T-helper 1 cell treated with Interleukin-12 subunit alpha and Interleukin-12 subunit beta and Interleukin-4 antibody, amounts not matched to agents 30 ng/mL and 1 ng/mL, for 36 hours (primary cell): ENCODE data around the gene KRAS. TPM values are rescaled to one million over a fixed set of nuclear protein-coding genes. Genes with fewer than 3 reads are reported as not detected.

Experiments used
- intact Hi-C: fragments of 100-400 bp; cut with micrococcal nuclease; formaldehyde crosslinking; loops from one replicate; pipeline ENCODE4 v1.15.1; 2024
- total RNA-seq: library from RNA; stranded (reverse); gene quantifications from 2 replicates; pipeline ENCODE4 v1.2.3, GENCODE V29; 2022

KRAS gene
- total RNA-seq, 1 donor from 2014 or later = 43.0 TPM

GRCh38 chr12:25197608-25198007 is 53.1 kb downstream of the KRAS start:
- intact Hi-C loops = loop anchor here (5.0 kb wide), 4 partner anchors 125 to 1635 kb away; partner anchors contain the start of gene ITPR2

GRCh38 chr12:25195056-25195971 is 55.4 kb downstream of the KRAS start, which contains the start of the genes DNAI7 and ETFRF1:
TSS of gene DNAI7 (minus strand) at chr12:25195160. CDS start at chr12:25195078, 82 bp downstream.
TSS of gene ETFRF1 (plus strand) at chr12:25195237. CDS start at chr12:25203957, 8,720 bp downstream.
- intact Hi-C loops = loop anchor here (1.0 to 5.0 kb wide), 10 partner anchors 8 to 1637 kb away; partner anchors contain the start of genes ITPR2 and KRAS

GRCh38 chr12:25194722-25195055 is 56.0 kb downstream of the KRAS start:
- intact Hi-C loops = loop anchor here (1.0 to 5.0 kb wide), 10 partner anchors 7 to 1638 kb away; partner anchors contain the start of genes ITPR2 and KRAS

- intact Hi-C loops = loop anchor here (2.0 kb wide), 1 partner anchor 39 kb away; no protein-coding TSS in a partner anchor
These were observed 56.5 kb downstream of the KRAS start for GRCh38 chr12:25194214-25194613.

- intact Hi-C loops = no loop called here
These were observed 59.9 kb downstream of the KRAS start for GRCh38 chr12:25190793-25191192.

GRCh38 chr12:25189656-25190055 is 61.1 kb downstream of the KRAS start:
- intact Hi-C loops = no loop called here

GRCh38 chr12:25187781-25188180 is 62.9 kb downstream of the KRAS start:
- intact Hi-C loops = loop anchor here (1.0 to 2.0 kb wide), 2 partner anchors 8 to 135 kb away; partner anchors contain the start of genes DNAI7 and ETFRF1

GRCh38 chr12:25186788-25187402 is 63.8 kb downstream of the KRAS start:
- intact Hi-C loops = loop anchor here (1.0 to 2.0 kb wide), 2 partner anchors 8 to 134 kb away; partner anchors contain the start of genes DNAI7 and ETFRF1

- intact Hi-C loops = loop anchor here (2.0 kb wide), 1 partner anchor 133 kb away; a partner anchor contains a TSS
These were observed 64.5 kb downstream of the KRAS start for GRCh38 chr12:25186038-25186787.

GRCh38 chr12:25184132-25184531 is 66.6 kb downstream of the KRAS start:
- intact Hi-C loops = no loop called here

GRCh38 chr12:25182765-25183164 is 68.0 kb downstream of the KRAS start:
- intact Hi-C loops = no loop called here

- intact Hi-C loops = no loop called here
These were observed 87.9 kb downstream of the KRAS start for GRCh38 chr12:25162866-25163265.

- intact Hi-C loops = loop anchor here (5.0 kb wide), 1 partner anchor 304 kb away; no protein-coding TSS in a partner anchor
These were observed 94.7 kb downstream of the KRAS start for GRCh38 chr12:25156061-25156460.

GRCh38 chr12:25155022-25155576 is 95.6 kb downstream of the KRAS start:
- intact Hi-C loops = loop anchor here (1.0 to 5.0 kb wide), 6 partner anchors 24 to 303 kb away; partner anchors contain the start of genes DNAI7 and ETFRF1

Other genes starting within 250 kb of the KRAS start
- not detected in 2 replicates for gene DNAI7, start 55.8 kb downstream of the KRAS start, total RNA-seq
- gene ETFRF1, start 55.7 kb downstream of the KRAS start, total RNA-seq = 9.9 and 10.2 TPM in 2 replicates